Liver (tissue), 9 donors: ENCODE measurements around the gene THSD7B. TPM values are rescaled to one million over a fixed set of nuclear protein-coding genes. Genes with fewer than 3 reads are reported as not detected.

Experiments
- DNase-seq: peaks from one replicate; pipeline ENCODE4 v3.0.0-alpha.2; 2017; ENCODE audit warnings: low spot score
- H3K27ac ChIP-seq, 2 donors: one replicate each; pipeline ENCODE4 v1.7.0; 2013; ENCODE audit warnings: inconsistent platforms in 2 of 2, low read length in 2 of 2, control low read depth in 1 of 2, low read depth in 1 of 2, mild to moderate bottlenecking in 1 of 2
- H3K27me3 ChIP-seq, 4 donors: one replicate each; pipeline versions ENCODE4 v1.6.1 to v1.7.0; 2013; ENCODE audit warnings: low read length in 3 of 4, inconsistent platforms in 1 of 4, mild to moderate bottlenecking in 1 of 4, moderate library complexity in 1 of 4; ENCODE audit not compliant: control insufficient read depth in 4 of 4, insufficient read depth in 4 of 4
- H3K36me3 ChIP-seq, 4 donors: one replicate each; pipeline versions ENCODE4 v1.6.1 to v1.7.0; 2013; ENCODE audit warnings: low read length in 3 of 4, mild to moderate bottlenecking in 3 of 4, low read depth in 1 of 4, moderate library complexity in 1 of 4; ENCODE audit not compliant: control insufficient read depth in 4 of 4, insufficient read depth in 3 of 4
- H3K4me1 ChIP-seq, 4 donors: one replicate each; pipeline versions ENCODE4 v1.6.1 to v1.7.0; 2013; ENCODE audit warnings: low read length in 3 of 4, mild to moderate bottlenecking in 3 of 4, moderate library complexity in 1 of 4; ENCODE audit not compliant: control insufficient read depth in 4 of 4, insufficient read depth in 4 of 4
- H3K4me3 ChIP-seq, 3 donors: one replicate each; pipeline versions ENCODE4 v1.6.1 to v1.7.0; 2013; ENCODE audit warnings: low read length in 3 of 3, control low read depth in 1 of 3, low read depth in 1 of 3, mild to moderate bottlenecking in 1 of 3
- H3K9ac ChIP-seq, 2 donors: one replicate each; pipeline ENCODE4 v1.7.0; 2013; ENCODE audit warnings: low read length in 2 of 2, mild to moderate bottlenecking in 2 of 2, moderate library complexity in 2 of 2, control low read depth in 1 of 2, low read depth in 1 of 2
- H3K9me3 ChIP-seq, 4 donors: one replicate each; pipeline versions ENCODE4 v1.6.1 to v1.7.0; 2013; ENCODE audit warnings: low read length in 3 of 4; ENCODE audit not compliant: control insufficient read depth in 4 of 4
- EGR1 ChIP-seq, 2 donors: IDR thresholded peaks; 2 replicates each; pipeline ENCODE4 v1.6.1; 2016 to 2018; ENCODE audit warnings: antibody characterized with exemption in 2 of 2, low read depth in 2 of 2
- FOXA1 ChIP-seq: IDR thresholded peaks from 2 replicates; pipeline ENCODE4 v1.6.1; 2016; ENCODE audit warnings: antibody characterized with exemption
- FOXA2 ChIP-seq: IDR thresholded peaks from 2 replicates; pipeline ENCODE4 v1.6.1; 2016; ENCODE audit warnings: antibody characterized with exemption
- HNF4A ChIP-seq, 2 donors: conservative IDR thresholded peaks; 2 replicates each; pipeline ENCODE4 v1.6.1; 2016; ENCODE audit warnings: antibody characterized with exemption in 2 of 2, mild to moderate bottlenecking in 2 of 2
- HNF4G ChIP-seq: IDR thresholded peaks from 2 replicates; pipeline ENCODE4 v1.6.1; 2016; ENCODE audit warnings: antibody characterized with exemption
- JUND ChIP-seq, 2 donors: IDR thresholded peaks; 2 replicates each; pipeline ENCODE4 v1.6.1; 2016; ENCODE audit warnings: antibody characterized with exemption in 2 of 2
- MAX ChIP-seq: IDR thresholded peaks from 2 replicates; pipeline ENCODE4 v1.6.1; 2016; ENCODE audit warnings: antibody characterized with exemption
- NR2F2 ChIP-seq: IDR thresholded peaks from 2 replicates; pipeline ENCODE4 v1.6.1; 2016; ENCODE audit warnings: antibody characterized with exemption
- REST ChIP-seq: IDR thresholded peaks from 2 replicates; pipeline ENCODE4 v1.6.1; 2016; ENCODE audit warnings: antibody characterized with exemption, mild to moderate bottlenecking
- SP1 ChIP-seq: IDR thresholded peaks from 2 replicates; pipeline ENCODE4 v1.6.1; 2018; ENCODE audit warnings: antibody characterized with exemption, mild to moderate bottlenecking
- TAF1 ChIP-seq: conservative IDR thresholded peaks from 2 replicates; pipeline ENCODE4 v1.6.1; 2016; ENCODE audit warnings: antibody characterized with exemption, mild to moderate bottlenecking
- YY1 ChIP-seq: IDR thresholded peaks from 2 replicates; pipeline ENCODE4 v1.6.1; 2016; ENCODE audit warnings: antibody characterized with exemption, mild to moderate bottlenecking
- ZBTB33 ChIP-seq: IDR thresholded peaks from 2 replicates; pipeline ENCODE4 v1.6.1; 2016; ENCODE audit warnings: antibody characterized with exemption
- WGBS: extraction: QIAGEN DNeasy Blood & Tissue Kit; methylation state at CpG from one replicate; pipeline ENCODE4 v1.1.7; 2013; 5-methylcytosine and 5-hydroxymethylcytosine counted together
- polyA plus RNA-seq, 2 donors: library from polyadenylated mRNA; stranded (reverse) in 1 of 2; unstranded in 1 of 2; fragments of 200-250 nt in 1 of 2; fragments of >200 nt in 1 of 2; fragmentation: Nextera tagmentation in 1 of 2; extraction: Ambion mirVana in 1 of 2; gene quantifications; one replicate each; pipeline versions ENCODE4 v1.2.1 to v1.2.3, GENCODE V29; 2013 to 2015
- total RNA-seq, 2 donors: library from RNA; depleted of rRNA; stranded (reverse); fragments of >200 nt; gene quantifications; one replicate each; pipeline ENCODE4 v1.2.3, GENCODE V29; 2014
- TF ChIP-seq, protein P1 (sequence below): IDR thresholded peaks from 2 replicates; pipeline ENCODE4 v1.6.1; 2016; ENCODE audit warnings: antibody characterized with exemption
- TF ChIP-seq, protein P2 (sequence below): fragments of 150-350 bp; IDR thresholded peaks from 2 replicates; pipeline ENCODE4 v1.5.1; 2017; ENCODE audit warnings: improper control_type of control experiment, low read depth, low read length; ENCODE audit not compliant: missing input control
- donor health status: healthy.
- donor health status: healthy.
- donor health status: healthy.
- donor health status: healthy.
- donor health status: healthy.

Gene THSD7B
- total and polyA plus RNA-seq, 4 donors, result 0.01 to 0.75 (median 0.42) TPM; not detected in 1

GRCh38 chr2:137511526-137511925 is 746.2 kb downstream of the THSD7B start:
- no peaks in the 10 kb centered on the region for H3K9me3 ChIP-seq
- H3K27ac ChIP-seq, result no peak overlapping the region
- DNase-seq, result no peak
- TF ChIP-seq HNF4A (conservative IDR thresholded peaks at IDR 0.05) (no peak), YY1 (no peak), EGR1 (IDR thresholded peaks at IDR 0.05; ENCODE audit: low read depth in 2 of 2) (no peak), MAX (no peak), SP1 (no peak), TAF1 (no peak), NR2F2 (no peak), ZBTB33 (no peak), JUND (IDR thresholded peaks at IDR 0.05) (no peak), FOXA2 (no peak), HNF4G (no peak), REST (no peak), FOXA1 (no peak)
- TF ChIP-seq, protein P1, sequence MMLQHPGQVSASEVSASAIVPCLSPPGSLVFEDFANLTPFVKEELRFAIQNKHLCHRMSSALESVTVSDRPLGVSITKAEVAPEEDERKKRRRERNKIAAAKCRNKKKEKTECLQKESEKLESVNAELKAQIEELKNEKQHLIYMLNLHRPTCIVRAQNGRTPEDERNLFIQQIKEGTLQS, result no peak
- TF ChIP-seq, protein P2, sequence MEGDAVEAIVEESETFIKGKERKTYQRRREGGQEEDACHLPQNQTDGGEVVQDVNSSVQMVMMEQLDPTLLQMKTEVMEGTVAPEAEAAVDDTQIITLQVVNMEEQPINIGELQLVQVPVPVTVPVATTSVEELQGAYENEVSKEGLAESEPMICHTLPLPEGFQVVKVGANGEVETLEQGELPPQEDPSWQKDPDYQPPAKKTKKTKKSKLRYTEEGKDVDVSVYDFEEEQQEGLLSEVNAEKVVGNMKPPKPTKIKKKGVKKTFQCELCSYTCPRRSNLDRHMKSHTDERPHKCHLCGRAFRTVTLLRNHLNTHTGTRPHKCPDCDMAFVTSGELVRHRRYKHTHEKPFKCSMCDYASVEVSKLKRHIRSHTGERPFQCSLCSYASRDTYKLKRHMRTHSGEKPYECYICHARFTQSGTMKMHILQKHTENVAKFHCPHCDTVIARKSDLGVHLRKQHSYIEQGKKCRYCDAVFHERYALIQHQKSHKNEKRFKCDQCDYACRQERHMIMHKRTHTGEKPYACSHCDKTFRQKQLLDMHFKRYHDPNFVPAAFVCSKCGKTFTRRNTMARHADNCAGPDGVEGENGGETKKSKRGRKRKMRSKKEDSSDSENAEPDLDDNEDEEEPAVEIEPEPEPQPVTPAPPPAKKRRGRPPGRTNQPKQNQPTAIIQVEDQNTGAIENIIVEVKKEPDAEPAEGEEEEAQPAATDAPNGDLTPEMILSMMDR, result no peak
- H3K4me1 ChIP-seq, result no peaks in the 10 kb centered on the region
- 33% methylated on average over 1 of the region's 1 CpG for WGBS
- H3K4me3 ChIP-seq, result no peak overlapping the region
- no peaks in the 10 kb centered on the region for H3K36me3 ChIP-seq
- no peak overlapping the region for H3K9ac ChIP-seq
- H3K27me3 ChIP-seq, result no peaks in the 10 kb centered on the region
